GM18499 (cell line): Measurements from ENCODE around the gene HOXD1.

Experiments used
- ATAC-seq: cut with Tn5 transposase; IDR thresholded peaks from one replicate; pipeline ENCODE4 v1.9.1; 2021; ENCODE audit warnings: moderate number of reproducible peaks; ENCODE audit not compliant: insufficient read depth, unreplicated experiment

HOXD1 gene

DNA sequence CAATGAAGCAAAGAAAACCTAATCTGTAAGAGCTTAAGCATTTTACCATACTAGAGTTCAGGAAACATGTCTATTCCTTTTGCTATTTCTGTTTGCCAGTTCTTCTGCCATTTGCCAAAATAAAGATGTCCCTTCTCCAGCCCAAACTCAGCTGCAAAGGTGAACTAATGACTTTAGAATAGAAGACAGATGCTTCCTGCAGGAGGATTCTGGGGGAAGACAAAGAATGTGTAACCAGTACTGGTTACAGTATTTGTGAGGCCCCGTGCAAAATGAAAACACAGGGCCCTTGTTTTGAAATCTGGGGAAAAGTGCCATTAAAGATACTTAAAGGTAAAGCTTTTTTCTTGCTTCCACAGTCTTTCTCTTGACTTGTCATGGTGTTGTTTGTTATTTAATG, 46.5 kb downstream of the HOXD1 start:
- no peak for ATAC-seq

DNA sequence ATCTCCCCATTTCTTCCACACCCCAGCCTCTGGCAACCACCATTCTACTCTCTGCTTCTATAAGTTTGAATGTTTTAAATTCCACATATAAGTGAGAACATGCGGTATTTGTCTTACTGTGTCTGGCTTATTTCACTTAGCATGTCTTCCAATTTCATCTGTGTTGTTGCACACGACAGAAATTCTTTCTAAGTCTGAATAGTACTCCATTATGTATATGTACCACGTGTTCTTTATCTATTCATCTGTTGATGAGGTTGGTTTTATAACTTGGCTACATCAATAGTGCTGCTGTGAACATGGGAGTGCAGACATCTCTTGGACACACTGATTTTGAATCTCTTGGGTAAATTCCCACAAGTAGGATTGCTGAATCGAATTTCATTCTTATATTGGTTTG, 49.0 kb downstream of the HOXD1 start:
- no peak for ATAC-seq

DNA sequence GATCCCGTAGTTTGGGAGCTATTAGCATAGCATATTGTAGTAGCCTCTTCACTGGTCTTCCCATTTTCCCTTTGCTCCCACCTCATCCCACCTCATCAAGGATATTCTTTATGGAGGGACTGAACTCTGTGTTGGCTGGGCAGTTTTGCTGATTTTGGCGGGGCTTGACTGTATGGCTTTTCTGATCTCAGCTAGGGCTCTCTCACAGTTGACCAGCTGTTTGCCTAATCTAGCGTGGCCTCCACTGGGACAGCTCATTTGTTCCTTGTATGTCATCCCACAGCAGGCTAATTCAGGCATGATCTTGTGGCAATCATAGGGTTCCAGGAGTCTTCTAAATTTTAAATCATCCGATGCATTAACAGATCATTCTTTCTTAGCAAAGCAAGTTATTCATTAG, 50.6 kb downstream of the HOXD1 start:
- no peak for ATAC-seq

DNA sequence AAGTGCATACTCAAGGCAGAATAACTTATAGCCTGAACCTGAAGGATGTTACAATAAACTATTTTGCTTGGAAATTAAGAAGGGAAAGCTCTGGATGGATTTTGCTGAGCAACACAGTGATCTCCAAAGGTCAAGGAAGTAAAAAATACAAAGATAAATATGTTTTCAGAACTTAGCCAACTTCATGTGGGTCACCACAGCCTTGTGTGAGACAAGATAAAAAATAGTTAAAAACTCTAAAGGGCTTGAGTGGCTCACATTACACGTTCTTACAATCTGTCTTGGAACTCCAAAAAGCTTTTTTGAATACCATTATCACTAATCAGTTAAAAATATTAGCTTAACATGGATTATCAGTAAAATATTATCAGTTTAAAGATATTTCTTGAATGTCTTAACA, 51.8 kb downstream of the HOXD1 start:
- no peak for ATAC-seq
